Osteocyte (in vitro differentiated cells): ENCODE results near the gene SPAG16. TPM values are rescaled to one million over a fixed set of nuclear protein-coding genes. Genes with fewer than 3 reads are reported as not detected.
"Not testable (repeated sequence)": the region's sequence is repeated elsewhere in the genome, so short reads cannot be mapped to it uniquely, and the experiment has no call there.

Experiments
- DNase-seq: peaks from one replicate; pipeline ENCODE4 v3.0.0; 2021; ENCODE audit warnings: mixed read lengths; ENCODE audit not compliant: unreplicated experiment; ENCODE audit errors: extremely low spot score
- H3K27ac Mint-ChIP-seq: one replicate; pipeline ENCODE4 v1.8.0; 2021; ENCODE audit warnings: mild to moderate bottlenecking, mixed read lengths; ENCODE audit not compliant: unreplicated experiment
- H3K27me3 Mint-ChIP-seq: one replicate; pipeline ENCODE4 v1.8.0; 2021; ENCODE audit warnings: mixed read lengths; ENCODE audit not compliant: unreplicated experiment
- H3K36me3 Mint-ChIP-seq: one replicate; pipeline ENCODE4 v1.8.0; 2021; ENCODE audit warnings: mixed read lengths; ENCODE audit not compliant: unreplicated experiment
- H3K4me1 Mint-ChIP-seq: one replicate; pipeline ENCODE4 v1.8.0; 2021; ENCODE audit warnings: mixed read lengths; ENCODE audit not compliant: unreplicated experiment
- H3K4me3 Mint-ChIP-seq: one replicate; pipeline ENCODE4 v1.8.0; 2021; ENCODE audit warnings: mild to moderate bottlenecking, moderate library complexity, mixed read lengths; ENCODE audit not compliant: unreplicated experiment
- H3K9me3 Mint-ChIP-seq: one replicate; pipeline ENCODE4 v1.8.0; 2021; ENCODE audit warnings: mixed read lengths; ENCODE audit not compliant: unreplicated experiment
- CTCF ChIP-seq: fragments of 200-600 bp; sonication (generic); IDR thresholded peaks from 2 replicates; pipeline ENCODE4 v1.5.0; 2021; ENCODE audit warnings: antibody characterized with exemption, mild to moderate bottlenecking, moderate library complexity
- total RNA-seq: library from RNA; stranded (reverse); gene quantifications from 2 replicates; pipeline ENCODE4 v1.2.1, GENCODE V29; 2021

Gene SPAG16
- total RNA-seq, 1 donor from 2014 or later, result 20.7 TPM

- no peaks in the 10 kb centered on the region for H3K4me1 Mint-ChIP-seq
- peaks cover 1% of the 10 kb centered on the region for H3K36me3 Mint-ChIP-seq
- H3K4me3 Mint-ChIP-seq, result no peak overlapping the region
- TF ChIP-seq CTCF, result no peak
- DNase-seq, result no peak
- no peaks in the 10 kb centered on the region for H3K9me3 Mint-ChIP-seq
- no peaks in the 10 kb centered on the region for H3K27me3 Mint-ChIP-seq
- H3K27ac Mint-ChIP-seq, result no peak overlapping the region
Measured at GRCh38 chr2:213376644-213377043, 92.4 kb downstream of the SPAG16 start.

- not testable (repeated sequence) for H3K4me3 Mint-ChIP-seq, H3K36me3 Mint-ChIP-seq, H3K9me3 Mint-ChIP-seq, DNase-seq, H3K27ac Mint-ChIP-seq, H3K27me3 Mint-ChIP-seq, H3K4me1 Mint-ChIP-seq
Measured at GRCh38 chr2:213407027-213407426, 122.8 kb downstream of the SPAG16 start.

- H3K27ac Mint-ChIP-seq, result not testable (repeated sequence)
Measured at GRCh38 chr2:213408426-213409070, 124.3 kb downstream of the SPAG16 start.

GRCh38 chr2:213410687-213411086 lies 126.4 kb downstream of the SPAG16 start:
- not testable (repeated sequence) for DNase-seq, H3K9me3 Mint-ChIP-seq, H3K36me3 Mint-ChIP-seq, H3K4me1 Mint-ChIP-seq, H3K27me3 Mint-ChIP-seq, H3K27ac Mint-ChIP-seq, H3K4me3 Mint-ChIP-seq

More at GRCh38 chr2:213408426-213409070, 124.3 kb downstream of the SPAG16 start:
- not testable (repeated sequence) for H3K4me1 Mint-ChIP-seq, DNase-seq, H3K4me3 Mint-ChIP-seq, H3K9me3 Mint-ChIP-seq, H3K27me3 Mint-ChIP-seq, H3K36me3 Mint-ChIP-seq

GRCh38 chr2:213411582-213412289 lies 127.5 kb downstream of the SPAG16 start:
- no peaks in the 10 kb centered on the region for H3K4me1 Mint-ChIP-seq
- no peaks in the 10 kb centered on the region for H3K9me3 Mint-ChIP-seq
- H3K36me3 Mint-ChIP-seq, result no peaks in the 10 kb centered on the region
- DNase-seq, result no peak
- H3K27ac Mint-ChIP-seq, result no peak overlapping the region
- TF ChIP-seq CTCF, result no peak
- no peak overlapping the region for H3K4me3 Mint-ChIP-seq
- no peaks in the 10 kb centered on the region for H3K27me3 Mint-ChIP-seq

GRCh38 chr2:213415093-213415492 lies 130.8 kb downstream of the SPAG16 start:
- DNase-seq, result no peak
- no peaks in the 10 kb centered on the region for H3K4me1 Mint-ChIP-seq
- no peaks in the 10 kb centered on the region for H3K9me3 Mint-ChIP-seq
- H3K27me3 Mint-ChIP-seq, result no peaks in the 10 kb centered on the region
- no peaks in the 10 kb centered on the region for H3K36me3 Mint-ChIP-seq
- no peak for TF ChIP-seq CTCF
- H3K4me3 Mint-ChIP-seq, result no peak overlapping the region
- H3K27ac Mint-ChIP-seq, result no peak overlapping the region
